Measurements from ENCODE around the gene OR51Q1. TPM values are rescaled to one million over a fixed set of nuclear protein-coding genes. Genes with fewer than 3 reads are reported as not detected.

OR51Q1 gene, protein sequence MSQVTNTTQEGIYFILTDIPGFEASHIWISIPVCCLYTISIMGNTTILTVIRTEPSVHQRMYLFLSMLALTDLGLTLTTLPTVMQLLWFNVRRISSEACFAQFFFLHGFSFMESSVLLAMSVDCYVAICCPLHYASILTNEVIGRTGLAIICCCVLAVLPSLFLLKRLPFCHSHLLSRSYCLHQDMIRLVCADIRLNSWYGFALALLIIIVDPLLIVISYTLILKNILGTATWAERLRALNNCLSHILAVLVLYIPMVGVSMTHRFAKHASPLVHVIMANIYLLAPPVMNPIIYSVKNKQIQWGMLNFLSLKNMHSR
- total RNA-seq: not detected

DNA sequence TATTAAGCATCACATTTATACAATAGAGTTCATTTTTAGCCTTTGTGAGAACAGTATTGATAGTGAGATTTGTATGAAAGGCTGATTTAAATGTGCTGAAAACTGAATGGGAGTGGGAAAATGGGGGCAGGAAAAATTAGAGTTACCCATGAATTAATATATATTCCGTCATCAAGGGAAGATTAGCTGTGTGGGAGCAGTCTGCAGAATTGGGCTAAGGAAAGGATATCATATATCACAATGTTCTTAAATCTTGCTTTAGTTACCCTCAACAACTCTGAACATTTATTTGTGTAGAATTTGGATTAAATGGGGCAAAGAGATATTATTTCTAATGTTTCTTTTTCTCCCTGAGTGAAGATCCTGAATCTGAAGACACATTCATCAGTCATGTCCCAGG is at the start of gene OR51Q1:
Gene OR51Q1, plus strand, starts transcription at position 301 of the 400 bp plus-strand sequence. Its CDS starts 90 bp downstream, at position 391.
- TF ChIP-seq, protein P1, sequence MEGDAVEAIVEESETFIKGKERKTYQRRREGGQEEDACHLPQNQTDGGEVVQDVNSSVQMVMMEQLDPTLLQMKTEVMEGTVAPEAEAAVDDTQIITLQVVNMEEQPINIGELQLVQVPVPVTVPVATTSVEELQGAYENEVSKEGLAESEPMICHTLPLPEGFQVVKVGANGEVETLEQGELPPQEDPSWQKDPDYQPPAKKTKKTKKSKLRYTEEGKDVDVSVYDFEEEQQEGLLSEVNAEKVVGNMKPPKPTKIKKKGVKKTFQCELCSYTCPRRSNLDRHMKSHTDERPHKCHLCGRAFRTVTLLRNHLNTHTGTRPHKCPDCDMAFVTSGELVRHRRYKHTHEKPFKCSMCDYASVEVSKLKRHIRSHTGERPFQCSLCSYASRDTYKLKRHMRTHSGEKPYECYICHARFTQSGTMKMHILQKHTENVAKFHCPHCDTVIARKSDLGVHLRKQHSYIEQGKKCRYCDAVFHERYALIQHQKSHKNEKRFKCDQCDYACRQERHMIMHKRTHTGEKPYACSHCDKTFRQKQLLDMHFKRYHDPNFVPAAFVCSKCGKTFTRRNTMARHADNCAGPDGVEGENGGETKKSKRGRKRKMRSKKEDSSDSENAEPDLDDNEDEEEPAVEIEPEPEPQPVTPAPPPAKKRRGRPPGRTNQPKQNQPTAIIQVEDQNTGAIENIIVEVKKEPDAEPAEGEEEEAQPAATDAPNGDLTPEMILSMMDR (IDR thresholded peaks at IDR 0.05; ENCODE audit: low read depth): no peak

DNA sequence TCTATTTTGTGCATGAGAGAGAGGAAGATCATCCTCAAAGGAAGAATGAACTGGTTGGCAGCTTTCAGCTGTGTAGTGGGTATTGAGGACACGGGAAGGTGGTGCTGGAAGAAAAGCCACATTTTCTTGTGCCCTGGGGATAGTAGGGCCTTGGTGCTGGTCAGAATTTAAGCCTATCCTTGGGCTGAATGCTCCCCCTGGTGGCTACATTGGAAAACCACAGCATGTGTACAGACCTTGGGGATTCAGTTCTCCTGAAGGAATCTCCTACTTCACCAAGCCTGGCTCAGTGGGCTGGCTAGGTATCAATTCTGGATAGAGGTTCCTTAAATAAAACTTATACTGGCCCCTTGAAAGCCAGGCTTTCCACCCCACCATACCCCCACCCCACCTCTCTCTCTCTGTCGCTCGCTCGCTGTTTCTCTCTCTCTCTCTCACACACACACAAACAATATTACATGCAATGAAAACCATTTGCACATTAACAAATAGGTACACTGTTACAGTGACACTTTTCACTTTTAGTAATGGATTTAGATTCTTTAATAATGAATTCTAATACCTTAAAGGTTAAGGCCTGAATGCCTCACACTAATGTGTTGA is 41.1 kb upstream of the OR51Q1 start:
- TF ChIP-seq, protein P1 (IDR thresholded peaks at IDR 0.05; ENCODE audit: low read depth): no peak

DNA sequence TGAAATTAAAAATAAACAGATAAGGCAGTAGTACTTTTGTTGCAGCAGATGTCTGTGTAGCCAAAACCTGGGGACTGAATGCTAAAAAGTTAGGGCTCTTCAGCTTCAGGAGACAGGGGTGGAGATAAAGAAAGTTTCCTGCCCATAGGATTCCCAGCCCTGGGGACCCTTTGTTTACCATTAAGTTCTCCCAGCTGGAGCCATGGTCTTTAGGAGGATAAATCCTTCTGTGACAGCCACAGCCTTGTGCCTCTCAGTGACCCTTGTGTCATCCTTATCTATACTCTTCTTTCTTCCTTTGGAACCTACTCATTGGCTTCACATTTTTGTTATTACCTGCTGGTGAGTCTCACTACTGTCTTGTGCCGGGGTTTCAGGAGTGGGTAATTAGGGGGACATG is 38.3 kb upstream of the OR51Q1 start, which contains the start of gene OR51M1:
Gene OR51M1, plus strand, starts transcription at position 237 of the 400 bp plus-strand sequence. CDS start 5,587 bp downstream, outside the sequence.
- TF ChIP-seq, protein P1 (IDR thresholded peaks at IDR 0.05; ENCODE audit: low read depth): no peak

DNA sequence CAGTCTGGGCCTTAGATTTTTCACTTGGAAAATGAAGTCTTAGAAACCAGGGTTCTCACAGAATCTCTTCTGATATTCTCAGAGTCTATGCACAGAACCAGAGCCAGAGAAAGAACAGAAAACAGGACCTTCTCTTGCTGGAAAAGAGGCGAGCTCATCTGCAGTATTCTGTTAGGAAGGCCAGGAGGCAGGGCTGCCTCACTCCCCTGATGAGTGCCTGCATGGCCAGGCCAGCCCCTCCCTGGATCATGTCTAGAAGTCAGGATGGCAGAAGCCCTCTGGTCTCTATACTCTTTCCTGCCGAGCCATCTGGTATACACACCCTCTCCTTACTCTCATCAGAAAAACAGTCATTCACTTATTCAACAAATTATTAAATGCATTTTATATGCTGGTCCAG is 37.6 kb upstream of the OR51Q1 start:
- TF ChIP-seq, protein P1 (IDR thresholded peaks at IDR 0.05; ENCODE audit: low read depth): no peak

DNA sequence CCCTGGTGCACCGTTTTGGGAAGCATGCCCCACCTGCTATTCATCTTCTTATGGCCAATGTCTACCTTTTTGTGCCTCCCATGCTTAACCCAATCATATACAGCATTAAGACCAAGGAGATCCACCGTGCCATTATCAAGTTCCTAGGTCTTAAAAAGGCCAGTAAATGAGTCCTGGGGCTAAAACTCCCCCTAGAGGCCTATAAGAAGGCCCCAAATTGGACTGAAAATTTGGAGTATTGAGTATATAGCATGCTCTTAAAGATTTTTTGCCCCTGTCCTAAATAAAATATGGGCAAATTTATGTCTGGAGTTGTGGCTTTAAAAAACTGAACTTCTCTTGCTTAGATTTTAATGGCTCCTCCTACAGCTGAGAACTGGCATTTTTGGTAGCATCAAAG is 31.7 kb upstream of the OR51Q1 start:
- TF ChIP-seq, protein P1 (IDR thresholded peaks at IDR 0.05; ENCODE audit: low read depth): no peak

DNA sequence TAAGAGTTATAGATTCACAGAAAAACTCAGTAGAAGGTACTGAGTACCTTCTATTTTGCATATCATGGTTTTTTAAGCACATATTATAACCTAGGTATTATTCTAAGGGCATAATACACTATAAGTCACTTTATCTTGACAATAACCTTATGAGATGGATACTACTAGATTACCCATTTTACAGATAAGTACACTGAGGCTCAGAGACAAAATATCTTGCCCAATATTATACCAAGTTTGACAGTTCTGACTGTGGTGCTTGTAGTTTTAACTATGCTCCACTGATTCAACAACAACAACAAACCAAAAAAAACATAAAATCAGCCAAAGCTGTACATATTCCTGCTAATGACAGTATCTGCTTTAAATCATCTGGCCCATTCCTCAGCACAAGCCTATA is 27.8 kb upstream of the OR51Q1 start:
- TF ChIP-seq, protein P1 (IDR thresholded peaks at IDR 0.05; ENCODE audit: low read depth): no peak

DNA sequence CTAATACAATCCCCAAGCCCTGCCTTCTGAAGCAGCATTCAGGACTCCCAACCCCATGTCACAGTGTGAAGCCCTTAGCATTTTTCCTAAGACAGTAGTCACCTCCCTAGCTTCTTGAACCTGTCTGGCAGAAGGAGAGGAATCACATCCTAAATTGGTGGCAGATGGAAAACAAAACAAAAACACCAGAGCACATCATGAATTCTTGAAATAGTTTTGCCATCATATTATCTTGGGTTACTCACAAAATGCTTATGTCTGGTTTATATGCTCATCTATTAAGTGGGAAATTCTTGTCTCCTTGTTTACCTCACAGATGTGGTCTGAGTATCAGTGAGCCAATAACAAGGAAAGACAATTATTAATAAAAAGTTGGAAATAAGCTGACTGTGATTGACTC is 23.0 kb upstream of the OR51Q1 start:
- TF ChIP-seq, protein P1 (IDR thresholded peaks at IDR 0.05; ENCODE audit: low read depth): no peak
